ENCODE results near the gene RHOA.

The RHOA gene

GRCh38 chr3:49327485-49327884 is 84.3 kb downstream of the RHOA start:
- DNase-seq (ENCODE audit: low read depth, low spot score): no peak

DNA sequence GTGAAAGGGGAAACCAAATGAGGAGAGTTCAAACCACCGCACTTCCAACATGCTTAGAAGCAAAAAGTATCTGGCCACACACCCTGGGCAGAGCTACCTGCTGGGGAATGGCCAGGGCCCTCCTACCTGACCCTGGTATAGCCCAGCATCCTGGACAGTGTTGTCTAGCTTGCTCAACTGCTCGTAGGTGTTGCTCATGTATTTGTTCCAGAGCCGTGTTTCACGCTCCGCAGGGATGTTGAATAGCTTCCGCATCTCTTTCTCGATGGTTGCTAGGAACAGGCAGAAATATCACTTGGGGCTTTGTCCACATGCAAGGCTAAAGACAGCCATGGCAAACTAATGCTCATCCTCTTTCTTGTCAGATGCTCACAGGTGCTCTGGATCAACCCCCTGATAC is 87.0 kb downstream of the RHOA start:
- DNase-seq (ENCODE audit: low read depth, low spot score): no peak

DNA sequence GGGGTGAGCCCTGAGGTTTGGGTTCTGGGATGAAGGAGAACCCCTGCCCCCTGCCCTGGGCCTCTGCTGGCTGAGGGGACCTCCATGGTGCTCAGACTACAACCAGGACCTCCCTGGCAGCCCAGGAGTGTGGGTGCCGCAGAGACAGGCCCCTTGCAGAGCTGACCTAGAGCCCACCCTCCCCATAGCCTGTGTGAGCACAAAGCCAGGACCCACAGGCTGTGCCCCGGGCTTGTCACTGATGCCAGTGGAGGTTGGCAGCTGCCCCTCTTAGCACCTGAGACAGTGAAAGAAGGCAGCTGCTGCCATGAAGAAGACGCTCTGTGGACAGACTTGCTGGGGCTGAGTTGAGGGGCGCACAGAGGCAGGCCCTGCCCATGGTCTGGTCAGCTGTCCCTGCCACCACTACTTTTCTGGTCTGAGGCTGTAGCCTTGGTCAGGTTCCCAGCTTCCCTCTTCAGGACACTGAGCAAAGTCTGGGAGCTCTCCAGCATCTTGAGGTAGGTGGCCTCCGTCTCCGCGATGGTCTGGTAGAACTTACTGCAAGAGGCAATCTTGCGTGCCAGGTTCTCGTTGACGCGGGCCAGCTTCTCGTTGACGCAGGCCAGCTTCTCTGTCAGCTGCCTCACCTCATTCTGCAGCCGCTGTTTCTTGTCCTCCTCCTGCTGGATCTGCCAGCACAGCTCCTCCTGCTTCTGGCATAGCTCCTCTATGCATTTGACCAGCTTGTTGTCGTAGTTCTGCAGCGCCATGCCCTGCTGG is 94.9 kb downstream of the RHOA start:
- DNase-seq (ENCODE audit: low read depth, low spot score): no peak

- no peak for DNase-seq (ENCODE audit: low read depth, low spot score)
Measured at GRCh38 chr3:49313896-49314688, 97.7 kb downstream of the RHOA start.

DNA sequence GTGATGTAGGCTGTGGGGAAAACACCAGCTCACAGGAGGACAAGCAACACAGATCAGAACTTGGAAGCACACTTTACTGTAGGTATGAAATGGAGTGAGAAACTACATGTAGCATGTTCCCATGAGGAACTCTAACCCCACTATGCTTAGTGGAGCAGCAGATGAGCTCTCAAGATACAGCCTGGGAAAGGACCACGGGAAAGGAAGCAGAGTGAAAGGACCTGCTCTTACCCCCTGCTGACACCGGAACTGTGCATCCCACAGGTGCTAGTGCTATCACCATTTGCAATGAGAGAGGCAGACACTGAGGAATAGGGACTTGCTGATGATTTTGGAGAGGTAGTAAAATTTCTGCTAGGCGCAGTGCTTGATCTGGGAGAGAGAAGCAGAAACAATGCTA is 100.5 kb downstream of the RHOA start:
- no peak for DNase-seq (ENCODE audit: low read depth, low spot score)

GRCh38 chr3:49310677-49311076 is 101.1 kb downstream of the RHOA start:
- no peak for DNase-seq (ENCODE audit: low read depth, low spot score)
